MCF 10A (cell line): ENCODE results near the gene KLHL11. TPM values are rescaled to one million over a fixed set of nuclear protein-coding genes. Genes with fewer than 3 reads are reported as not detected.
"Not testable (repeated sequence)": the region's sequence is repeated elsewhere in the genome, so short reads cannot be mapped to it uniquely, and the experiment has no call there.

ENCODE experiments used
- BruUV-seq: library from RNA; stranded (reverse); fragments of 400-500 nt; replicated peaks from 2 replicates; lab custom pipeline; 2021; lab: Mats Ljungman, UMichigan
- CTCF ChIA-PET: fragments of 300-600 bp; sonication (Branson Sonifier 250); formaldehyde crosslinking; extraction: SDS; loops from one replicate; lab custom pipeline; 2021; ENCODE audit warnings: antibody characterized with exemption, inconsistent platforms; lab: Yijun Ruan, JAX
- POLR2A ChIA-PET: fragments of 300-600, 350-650 bp; sonication (Branson Sonifier 250); formaldehyde crosslinking; extraction: SDS; loops from one replicate; lab custom pipeline; 2020; ENCODE audit warnings: antibody characterized with exemption, inconsistent platforms; lab: Yijun Ruan, JAX
- DNase-seq: peaks from one replicate; pipeline ENCODE4 v3.0.0-alpha.2; 2018; ENCODE audit not compliant: unreplicated experiment
- H3K27ac Mint-ChIP-seq: one replicate; pipeline ENCODE4 v1.8.0; 2022; ENCODE audit warnings: mild to moderate bottlenecking, low read depth, mixed read lengths; ENCODE audit not compliant: unreplicated experiment
- H3K27me3 Mint-ChIP-seq: one replicate; pipeline ENCODE4 v1.8.0; 2022; ENCODE audit warnings: mixed read lengths; ENCODE audit not compliant: insufficient read depth, unreplicated experiment
- H3K36me3 Mint-ChIP-seq: one replicate; pipeline ENCODE4 v1.8.0; 2022; ENCODE audit warnings: mild to moderate bottlenecking, moderate library complexity, mixed read lengths; ENCODE audit not compliant: insufficient read depth, unreplicated experiment
- H3K4me1 Mint-ChIP-seq: one replicate; pipeline ENCODE4 v1.8.0; 2022; ENCODE audit warnings: mixed read lengths; ENCODE audit not compliant: insufficient read depth, unreplicated experiment
- H3K4me3 Mint-ChIP-seq: one replicate; pipeline ENCODE4 v1.8.0; 2022; ENCODE audit warnings: mild to moderate bottlenecking, moderate library complexity, mixed read lengths; ENCODE audit not compliant: unreplicated experiment
- H3K9me3 Mint-ChIP-seq: one replicate; pipeline ENCODE4 v1.8.0; 2022; ENCODE audit warnings: mixed read lengths; ENCODE audit not compliant: unreplicated experiment
- intact Hi-C: fragments of 100-400 bp; cut with micrococcal nuclease; formaldehyde crosslinking; loops from 2 replicates; pipeline ENCODE4 v1.14.1; 2022
- total RNA-seq: library from RNA; stranded (reverse); gene quantifications from 2 replicates; pipeline ENCODE4 v1.2.3, GENCODE V29; 2022
- TF ChIP-seq, protein P1 (sequence below): fragments of 200-600 bp; IDR thresholded peaks from one replicate; pipeline ENCODE4 v1.8.0; 2022; ENCODE audit warnings: antibody characterized with exemption, mild to moderate bottlenecking; ENCODE audit not compliant: unreplicated experiment

The KLHL11 gene
- total RNA-seq, 1 experiment from 2014 or later: 19.1 TPM

GRCh38 chr17:41888332-41888965, 23.2 kb upstream of the KLHL11 start:
- no peak overlapping the region for H3K27ac Mint-ChIP-seq
- H3K27me3 Mint-ChIP-seq: no peaks in the 10 kb centered on the region
- ChIA-PET CTCF (no interaction called here), POLR2A (interaction anchor here (1.5 kb wide), 1 partner anchor 24 kb away, joined by 3 read pairs; no protein-coding TSS in a partner anchor)
- no peak overlapping the region for H3K4me3 Mint-ChIP-seq
- no peak for DNase-seq
- intact Hi-C loops: no loop called here
- TF ChIP-seq, protein P1, sequence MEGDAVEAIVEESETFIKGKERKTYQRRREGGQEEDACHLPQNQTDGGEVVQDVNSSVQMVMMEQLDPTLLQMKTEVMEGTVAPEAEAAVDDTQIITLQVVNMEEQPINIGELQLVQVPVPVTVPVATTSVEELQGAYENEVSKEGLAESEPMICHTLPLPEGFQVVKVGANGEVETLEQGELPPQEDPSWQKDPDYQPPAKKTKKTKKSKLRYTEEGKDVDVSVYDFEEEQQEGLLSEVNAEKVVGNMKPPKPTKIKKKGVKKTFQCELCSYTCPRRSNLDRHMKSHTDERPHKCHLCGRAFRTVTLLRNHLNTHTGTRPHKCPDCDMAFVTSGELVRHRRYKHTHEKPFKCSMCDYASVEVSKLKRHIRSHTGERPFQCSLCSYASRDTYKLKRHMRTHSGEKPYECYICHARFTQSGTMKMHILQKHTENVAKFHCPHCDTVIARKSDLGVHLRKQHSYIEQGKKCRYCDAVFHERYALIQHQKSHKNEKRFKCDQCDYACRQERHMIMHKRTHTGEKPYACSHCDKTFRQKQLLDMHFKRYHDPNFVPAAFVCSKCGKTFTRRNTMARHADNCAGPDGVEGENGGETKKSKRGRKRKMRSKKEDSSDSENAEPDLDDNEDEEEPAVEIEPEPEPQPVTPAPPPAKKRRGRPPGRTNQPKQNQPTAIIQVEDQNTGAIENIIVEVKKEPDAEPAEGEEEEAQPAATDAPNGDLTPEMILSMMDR: no peak
- H3K36me3 Mint-ChIP-seq: peaks cover 87% of the 10 kb centered on the region
- no TSS peak for BruUV-seq
- no peaks in the 10 kb centered on the region for H3K9me3 Mint-ChIP-seq
- H3K4me1 Mint-ChIP-seq: no peaks in the 10 kb centered on the region

GRCh38 chr17:41885733-41886132, 20.5 kb upstream of the KLHL11 start:
- Mint-ChIP-seq H3K27ac (no peak overlapping the region), H3K27me3 (no peaks in the 10 kb centered on the region), H3K9me3 (no peaks in the 10 kb centered on the region), H3K36me3 (peaks cover 97% of the 10 kb centered on the region), H3K4me1 (no peaks in the 10 kb centered on the region), H3K4me3 (no peak overlapping the region)
- no TSS peak for BruUV-seq
- POLR2A ChIA-PET: no interaction called here
- TF ChIP-seq, protein P1: peak; percentile 25
- CTCF ChIA-PET: interaction anchor here (1.4 to 1.5 kb wide), 2 partner anchors 29 to 148 kb away, joined by 3 to 5 read pairs; no protein-coding TSS in a partner anchor
- intact Hi-C loops: loop anchor here (2.0 kb wide), 1 partner anchor 147 kb away; no protein-coding TSS in a partner anchor
- no peak for DNase-seq

DNA sequence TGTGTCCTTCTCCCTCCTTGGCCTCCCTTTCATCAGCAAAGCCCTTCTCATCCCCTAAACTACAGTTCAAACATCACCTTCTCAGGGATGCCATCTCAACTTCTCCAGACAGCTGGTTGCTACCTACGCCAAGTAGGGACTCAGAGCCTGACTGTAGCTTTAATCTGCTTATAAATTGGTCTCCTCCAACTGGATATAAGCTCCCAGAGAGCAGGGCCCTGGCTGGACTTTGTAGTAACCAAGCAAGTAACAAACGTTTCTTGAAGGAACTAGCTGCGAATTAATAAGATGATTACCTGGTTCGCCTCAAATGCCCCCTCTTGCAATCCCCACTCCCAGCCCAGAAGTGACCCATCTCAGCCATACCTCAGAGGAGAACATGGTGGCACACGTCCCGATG, 17.5 kb upstream of the KLHL11 start:
- intact Hi-C loops: no loop called here
- Mint-ChIP-seq H3K9me3 (no peaks in the 10 kb centered on the region), H3K27ac (no peak overlapping the region), H3K4me1 (no peaks in the 10 kb centered on the region), H3K36me3 (peaks cover 93% of the 10 kb centered on the region), H3K4me3 (no peak overlapping the region), H3K27me3 (no peaks in the 10 kb centered on the region)
- no TSS peak for BruUV-seq
- TF ChIP-seq, protein P1: no peak
- POLR2A ChIA-PET: interaction anchor here (0.6 kb wide), 1 partner anchor 17 kb away, joined by 5 read pairs; the partner anchor contains the start of gene KLHL11
- CTCF ChIA-PET: no interaction called here
- DNase-seq: no peak

DNA sequence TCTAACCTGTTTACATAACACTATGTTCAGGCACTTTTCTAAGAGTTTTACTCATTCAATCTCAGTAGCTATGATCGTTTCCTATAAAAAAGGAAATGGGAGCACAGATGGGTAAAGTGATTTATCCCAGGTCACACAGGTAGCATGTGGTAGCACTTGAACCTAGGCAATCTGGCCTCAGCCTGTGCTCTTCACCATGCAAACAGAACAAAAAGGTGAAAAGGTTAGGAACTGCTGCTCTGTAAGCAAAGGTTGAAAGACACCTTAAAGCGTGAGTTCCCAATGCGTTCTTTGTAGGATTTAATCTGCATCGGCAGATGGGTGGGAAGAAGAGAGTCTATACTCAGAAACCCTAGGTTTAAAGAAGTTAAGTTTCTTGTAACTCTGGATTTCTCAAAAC, 14.9 kb upstream of the KLHL11 start:
- no peaks in the 10 kb centered on the region for H3K27me3 Mint-ChIP-seq
- BruUV-seq: no TSS peak
- no peaks in the 10 kb centered on the region for H3K9me3 Mint-ChIP-seq
- intact Hi-C loops: no loop called here
- TF ChIP-seq, protein P1: no peak
- no peak overlapping the region for H3K27ac Mint-ChIP-seq
- no peak for DNase-seq
- no peaks in the 10 kb centered on the region for H3K4me1 Mint-ChIP-seq
- ChIA-PET POLR2A (interaction anchor here (0.9 to 1.2 kb wide), 2 partner anchors 10 to 16 kb away, joined by 3 read pairs; no protein-coding TSS in a partner anchor), CTCF (no interaction called here)
- no peak overlapping the region for H3K4me3 Mint-ChIP-seq
- H3K36me3 Mint-ChIP-seq: peaks cover 89% of the 10 kb centered on the region

DNA sequence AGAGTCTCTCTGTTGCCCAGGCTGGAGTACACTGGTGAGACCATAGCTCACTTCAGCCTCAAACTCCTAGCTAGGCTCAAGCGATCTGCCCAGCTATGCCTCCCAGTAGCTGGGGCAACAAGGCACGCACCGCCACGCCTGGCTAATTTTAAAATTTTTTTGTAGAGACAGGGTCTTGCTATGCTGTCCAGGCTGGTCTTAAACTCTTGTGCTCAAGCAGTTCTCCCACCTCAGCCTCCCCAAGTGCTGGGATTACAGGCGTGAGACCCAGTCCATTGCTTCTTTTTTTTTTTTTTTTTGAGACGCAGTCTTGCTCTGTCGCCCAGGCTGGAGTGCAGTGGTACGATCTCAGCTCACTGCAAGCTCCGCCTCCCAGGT, 9.1 kb upstream of the KLHL11 start:
- H3K4me3 Mint-ChIP-seq, H3K4me1 Mint-ChIP-seq, BruUV-seq, intact Hi-C loops, H3K27me3 Mint-ChIP-seq, H3K9me3 Mint-ChIP-seq, DNase-seq, H3K27ac Mint-ChIP-seq: not testable (repeated sequence)
- peaks cover 92% of the 10 kb centered on the region for H3K36me3 Mint-ChIP-seq
- POLR2A ChIA-PET: interaction anchor here (2.2 kb wide), 1 partner anchor 10 kb away, joined by 11 read pairs; the partner anchor contains the start of gene KLHL11
- CTCF ChIA-PET: interaction anchor here (0.6 to 1.1 kb wide), 4 partner anchors 63 to 656 kb away, joined by 3 to 4 read pairs (median 4); no protein-coding TSS in a partner anchor
